EL (cell line): ENCODE results near the gene NPIPA8.
"Not testable (repeated sequence)": the region's sequence is repeated elsewhere in the genome, so short reads cannot be mapped to it uniquely, and the experiment has no call there.

Experiments used
- DNase-seq: peaks from one replicate; pipeline ENCODE4 v3.0.0-alpha.2; 2016

Gene NPIPA8

DNA sequence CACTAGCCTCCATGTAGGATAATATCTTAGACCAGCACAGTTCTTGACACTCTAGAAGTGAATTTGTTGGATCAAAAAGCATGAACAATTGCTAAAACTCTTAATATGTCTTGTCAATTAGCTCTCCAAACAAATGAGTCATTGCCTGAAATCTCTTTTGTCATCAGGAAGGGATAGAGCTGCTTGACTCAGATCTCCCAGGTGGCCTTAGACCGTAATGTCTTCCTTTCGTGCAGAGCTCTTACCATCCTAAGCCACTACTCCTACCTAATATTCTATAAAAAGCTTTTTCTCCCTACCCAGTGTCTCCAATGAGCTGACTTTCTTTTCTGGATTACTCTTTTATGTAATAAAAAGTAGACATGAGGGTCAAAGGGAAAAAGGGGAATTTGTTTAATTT is 66.4 kb downstream of the NPIPA8 start:
- not testable (repeated sequence) for DNase-seq
